Mucosa of rectum (tissue), 2 donors: ENCODE data around the gene NOL4L.

Source experiments
- H3K27ac ChIP-seq, 2 donors: one replicate each; pipeline ENCODE4 v1.7.0; 2013; ENCODE audit warnings: inconsistent platforms in 2 of 2, low read depth in 2 of 2, low read length in 2 of 2
- H3K27me3 ChIP-seq, 2 donors: one replicate each; pipeline ENCODE4 v1.7.0; 2013; ENCODE audit warnings: low read length in 2 of 2; ENCODE audit not compliant: control insufficient read depth in 2 of 2, insufficient read depth in 2 of 2
- H3K36me3 ChIP-seq, 2 donors: one replicate each; pipeline ENCODE4 v1.7.0; 2013; ENCODE audit warnings: low read length in 2 of 2; ENCODE audit not compliant: control insufficient read depth in 2 of 2, insufficient read depth in 2 of 2
- H3K4me1 ChIP-seq, 2 donors: one replicate each; pipeline ENCODE4 v1.7.0; 2013; ENCODE audit warnings: low read length in 2 of 2, mild to moderate bottlenecking in 1 of 2; ENCODE audit not compliant: control insufficient read depth in 2 of 2, insufficient read depth in 2 of 2
- H3K4me3 ChIP-seq, 2 donors: one replicate each; pipeline ENCODE4 v1.7.0; 2013; ENCODE audit warnings: low read length in 2 of 2
- H3K9ac ChIP-seq, 2 donors: one replicate each; pipeline ENCODE4 v1.7.0; 2013; ENCODE audit warnings: low read length in 2 of 2, low read depth in 1 of 2, mild to moderate bottlenecking in 1 of 2
- H3K9me3 ChIP-seq, 2 donors: one replicate each; pipeline ENCODE4 v1.7.0; 2013; ENCODE audit warnings: low read length in 2 of 2; ENCODE audit not compliant: control insufficient read depth in 2 of 2
- donor health status: healthy.
- donor health status: Normal muscosa, but diverticular disease.

Gene NOL4L

GRCh38 chr20:32464401-32465091, 120.6 kb downstream of the NOL4L start:
- H3K4me3 ChIP-seq: peak overlapping the region in 1 of 2 donors; percentile 12
- H3K27ac ChIP-seq: peak overlapping the region; percentile 97
- peaks cover 59 to 61% of the 10 kb centered on the region in 2 donors for H3K4me1 ChIP-seq
- no peaks in the 10 kb centered on the region for H3K27me3 ChIP-seq
- H3K9ac ChIP-seq: peak overlapping the region; percentile 44 to 67
- peaks cover 9 to 11% of the 10 kb centered on the region in 2 donors for H3K36me3 ChIP-seq
- no peaks in the 10 kb centered on the region for H3K9me3 ChIP-seq

GRCh38 chr20:32463642-32464400, 121.3 kb downstream of the NOL4L start:
- Histone ChIP-seq H3K9ac (peak overlapping the region; percentile 44 to 67), H3K4me1 (peaks cover 58 to 59% of the 10 kb centered on the region in 2 donors)

GRCh38 chr20:32462900-32463641, 122.1 kb downstream of the NOL4L start:
- peaks cover 54 to 56% of the 10 kb centered on the region in 2 donors for H3K4me1 ChIP-seq
- H3K36me3 ChIP-seq: peaks cover 9 to 15% of the 10 kb centered on the region in 2 donors
- peak overlapping the region; percentile 97 for H3K27ac ChIP-seq

More at GRCh38 chr20:32463642-32464400, 121.3 kb downstream of the NOL4L start:
- Histone ChIP-seq H3K9me3 (no peaks in the 10 kb centered on the region), H3K27me3 (no peaks in the 10 kb centered on the region), H3K27ac (peak overlapping the region; percentile 97), H3K4me3 (peak overlapping the region; percentile 4 to 13), H3K36me3 (peaks cover 9 to 11% of the 10 kb centered on the region in 2 donors)

GRCh38 chr20:32461836-32462600, 123.1 kb downstream of the NOL4L start:
- H3K4me1 ChIP-seq: peaks cover 43 to 48% of the 10 kb centered on the region in 2 donors
- H3K27ac ChIP-seq: peak overlapping the region in 1 of 2 donors; percentile 1
- H3K9me3 ChIP-seq: no peaks in the 10 kb centered on the region
- no peaks in the 10 kb centered on the region for H3K27me3 ChIP-seq
- H3K36me3 ChIP-seq: peaks cover 9 to 15% of the 10 kb centered on the region in 2 donors
- H3K9ac ChIP-seq: no peak overlapping the region
- no peak overlapping the region for H3K4me3 ChIP-seq

More at GRCh38 chr20:32462900-32463641, 122.1 kb downstream of the NOL4L start:
- Histone ChIP-seq H3K9ac (peak overlapping the region; percentile 42 to 67), H3K4me3 (peak overlapping the region; percentile 4 to 13), H3K9me3 (no peaks in the 10 kb centered on the region), H3K27me3 (no peaks in the 10 kb centered on the region)

GRCh38 chr20:32460683-32461320, 124.3 kb downstream of the NOL4L start:
- Histone ChIP-seq H3K27me3 (no peaks in the 10 kb centered on the region), H3K9ac (no peak overlapping the region), H3K9me3 (no peaks in the 10 kb centered on the region), H3K36me3 (peaks cover 15 to 21% of the 10 kb centered on the region in 2 donors), H3K4me1 (peaks cover 31 to 39% of the 10 kb centered on the region in 2 donors), H3K27ac (no peak overlapping the region), H3K4me3 (no peak overlapping the region)

GRCh38 chr20:32460231-32460630, 124.9 kb downstream of the NOL4L start:
- Histone ChIP-seq H3K9me3 (no peaks in the 10 kb centered on the region), H3K4me1 (peaks cover 26 to 33% of the 10 kb centered on the region in 2 donors), H3K9ac (no peak overlapping the region), H3K27ac (no peak overlapping the region), H3K4me3 (no peak overlapping the region), H3K27me3 (no peaks in the 10 kb centered on the region), H3K36me3 (peaks cover 20 to 26% of the 10 kb centered on the region in 2 donors)

GRCh38 chr20:32458837-32459220, 126.3 kb downstream of the NOL4L start:
- Histone ChIP-seq H3K27me3 (no peaks in the 10 kb centered on the region), H3K27ac (no peak overlapping the region), H3K9ac (no peak overlapping the region), H3K36me3 (peaks cover 33 to 39% of the 10 kb centered on the region in 2 donors), H3K4me3 (no peak overlapping the region), H3K4me1 (peaks cover 12 to 19% of the 10 kb centered on the region in 2 donors), H3K9me3 (no peaks in the 10 kb centered on the region)

GRCh38 chr20:32458061-32458836, 126.9 kb downstream of the NOL4L start:
- no peak overlapping the region for H3K9ac ChIP-seq
- no peak overlapping the region for H3K27ac ChIP-seq
- H3K9me3 ChIP-seq: no peaks in the 10 kb centered on the region
- peaks cover 39 to 45% of the 10 kb centered on the region in 2 donors for H3K36me3 ChIP-seq
- no peaks in the 10 kb centered on the region for H3K27me3 ChIP-seq
- H3K4me3 ChIP-seq: no peak overlapping the region
- peaks cover 6 to 13% of the 10 kb centered on the region in 2 donors for H3K4me1 ChIP-seq
